Hepatocyte (in vitro differentiated cells): ENCODE data around the gene SERPINB2. TPM values are rescaled to one million over a fixed set of nuclear protein-coding genes. Genes with fewer than 3 reads are reported as not detected.
A peak's percentile ranks its signal among the peaks of the same experiment; 100 is the strongest.

Experiments
- DNase-seq: peaks from one replicate; pipeline ENCODE4 v3.0.0-alpha.2; 2016; ENCODE audit warnings: low spot score
- H2AFZ ChIP-seq: fragments of 200-600 bp; sonication (generic); 2 replicates; pipeline ENCODE4 v1.6.0; 2016; ENCODE audit warnings: antibody characterized with exemption, mild to moderate bottlenecking
- H3K27ac ChIP-seq: fragments of 200-600 bp; sonication (generic); 2 replicates; pipeline ENCODE4 v1.5.1; 2016; ENCODE audit warnings: mild to moderate bottlenecking
- H3K27me3 ChIP-seq: fragments of 200-600 bp; sonication (generic); 2 replicates; pipeline ENCODE4 v1.6.1; 2016
- H3K36me3 ChIP-seq: fragments of 200-600 bp; sonication (generic); replicated peaks from 2 replicates; pipeline ENCODE4 v1.5.1; 2016; ENCODE audit warnings: low read depth; ENCODE audit not compliant: insufficient read depth
- H3K4me1 ChIP-seq: fragments of 200-600 bp; sonication (generic); 2 replicates; pipeline ENCODE4 v1.5.1; 2016; ENCODE audit warnings: mild to moderate bottlenecking, moderate library complexity; ENCODE audit not compliant: insufficient read depth
- H3K4me2 ChIP-seq: fragments of 200-600 bp; sonication (generic); 2 replicates; pipeline ENCODE4 v1.6.0; 2016
- H3K4me3 ChIP-seq: fragments of 200-600 bp; sonication (generic); 2 replicates; pipeline ENCODE4 v1.5.1; 2016; ENCODE audit warnings: mild to moderate bottlenecking
- H3K79me2 ChIP-seq: fragments of 200-600 bp; sonication (generic); 2 replicates; pipeline ENCODE4 v1.6.0; 2017; ENCODE audit warnings: mild to moderate bottlenecking
- H3K9me2 ChIP-seq: fragments of 200-600 bp; sonication (generic); replicated peaks from 2 replicates; pipeline ENCODE4 v1.6.0; 2017; ENCODE audit warnings: mild to moderate bottlenecking; ENCODE audit not compliant: insufficient read depth
- H3K9me3 ChIP-seq: fragments of 200-600 bp; sonication (generic); 2 replicates; pipeline ENCODE4 v1.5.1; 2016; ENCODE audit warnings: low read depth, mild to moderate bottlenecking
- H4K20me1 ChIP-seq: fragments of 200-600 bp; sonication (generic); 2 replicates; pipeline ENCODE4 v1.6.0; 2016; ENCODE audit warnings: mild to moderate bottlenecking; ENCODE audit not compliant: insufficient read depth, poor library complexity, severe bottlenecking
- CTCF ChIP-seq: fragments of 200-600 bp; sonication (generic); IDR thresholded peaks from 2 replicates; pipeline ENCODE4 v1.5.1; 2016; ENCODE audit warnings: antibody characterized with exemption, mild to moderate bottlenecking; ENCODE audit not compliant: poor library complexity
- EZH2 ChIP-seq: fragments of 200-600 bp; sonication (generic); IDR thresholded peaks from 2 replicates; pipeline ENCODE4 v1.6.1; 2016; ENCODE audit warnings: antibody characterized with exemption, mild to moderate bottlenecking, borderline replicate concordance
- EZH2phosphoT487 ChIP-seq: fragments of 200-600 bp; sonication (generic); IDR thresholded peaks from one replicate; pipeline ENCODE4 v1.6.1; 2018; ENCODE audit warnings: antibody characterized with exemption, mild to moderate bottlenecking, low read depth, moderate library complexity; ENCODE audit not compliant: unreplicated experiment, severe bottlenecking
- WGBS: methylation state at CpG from one replicate; pipeline ENCODE4 v1.1.6; 2016; ENCODE audit warnings: low lambda C conversion rate; ENCODE audit errors: missing lambda C conversion rate; 5-methylcytosine and 5-hydroxymethylcytosine counted together
- polyA plus RNA-seq: library from polyadenylated mRNA; unstranded; fragments of >200 nt; fragmentation: Nextera tagmentation; extraction: Ambion mirVana; gene quantifications from 2 replicates; pipeline ENCODE4 v1.2.1, GENCODE V29; 2016
- total RNA-seq: library from RNA; depleted of rRNA; stranded (reverse); fragments of >200 nt; gene quantifications from 2 replicates; pipeline ENCODE4 v1.2.3, GENCODE V29; 2014

The SERPINB2 gene
- total and polyA plus RNA-seq, 2 experiments from 2014 or later = 0.86 to 1.9 TPM

- TF ChIP-seq EZH2phosphoT487 = no peak
- TF ChIP-seq CTCF = no peak
- Histone ChIP-seq H2AFZ (no peak overlapping the region), H3K27ac (no peak overlapping the region), H3K4me1 (no peaks in the 10 kb centered on the region), H3K27me3 (no peaks in the 10 kb centered on the region), H3K9me2 (no peaks in the 10 kb centered on the region), H3K79me2 (no peaks in the 10 kb centered on the region), H3K4me2 (no peak overlapping the region), H4K20me1 (no peaks in the 10 kb centered on the region), H3K9me3 (peaks cover 5% of the 10 kb centered on the region), H3K4me3 (no peak overlapping the region), H3K36me3 (no peaks in the 10 kb centered on the region)
- DNase-seq = no peak
- 89% methylated on average over 3 of the region's 3 CpGs for WGBS
Measured at GRCh38 chr18:63947051-63947790, 59.7 kb downstream of the SERPINB2 start.

- 4% methylated on average over 30 of the region's 35 CpGs for WGBS
Measured at GRCh38 chr18:63949068-63949737, 61.7 kb downstream of the SERPINB2 start, which contains the start of gene HMSD. TSS of gene HMSD (plus strand) at chr18:63949301. CDS start at chr18:63953456, 4,155 bp downstream.

GRCh38 chr18:63951302-63951705, 63.8 kb downstream of the SERPINB2 start:
- no peaks in the 10 kb centered on the region for H4K20me1 ChIP-seq
- WGBS = 90% methylated on average over 4 of the region's 4 CpGs
- no peak overlapping the region for H2AFZ ChIP-seq
- H3K27ac ChIP-seq = no peak overlapping the region
- no peaks in the 10 kb centered on the region for H3K36me3 ChIP-seq
- no peaks in the 10 kb centered on the region for H3K4me1 ChIP-seq
- no peak for TF ChIP-seq EZH2
- no peaks in the 10 kb centered on the region for H3K9me2 ChIP-seq
- no peak for DNase-seq
- H3K4me3 ChIP-seq = no peak overlapping the region
- H3K9me3 ChIP-seq = no peaks in the 10 kb centered on the region
- H3K4me2 ChIP-seq = no peak overlapping the region
- no peaks in the 10 kb centered on the region for H3K27me3 ChIP-seq
- no peaks in the 10 kb centered on the region for H3K79me2 ChIP-seq

More at GRCh38 chr18:63949068-63949737, 61.7 kb downstream of the SERPINB2 start, which contains the start of gene HMSD:
- no peaks in the 10 kb centered on the region for H3K9me2 ChIP-seq
- H3K79me2 ChIP-seq = no peaks in the 10 kb centered on the region
- H3K4me3 ChIP-seq = no peak within 1 kb of the TSS
- H3K4me1 ChIP-seq = no peaks in the 10 kb centered on the region
- H3K9me3 ChIP-seq = peaks cover 5% of the 10 kb centered on the region
- no peaks in the 10 kb centered on the region for H4K20me1 ChIP-seq
- peak; percentile 72 for DNase-seq
- H3K4me2 ChIP-seq = peak within 1 kb of the TSS; percentile 83
- no peaks in the 10 kb centered on the region for H3K27me3 ChIP-seq
- H3K27ac ChIP-seq = no peak within 1 kb of the TSS
- TF ChIP-seq CTCF (peak; percentile 41), EZH2 (peak; percentile 69), EZH2phosphoT487 (no peak)
- peak within 1 kb of the TSS; percentile 68 for H2AFZ ChIP-seq
- no peaks in the 10 kb centered on the region for H3K36me3 ChIP-seq

Other genes with a start within 250 kb of the SERPINB2 start
- gene SERPINB4, start 243.4 kb upstream of the SERPINB2 start, total RNA-seq = not detected in 2 replicates
- gene SERPINB4, start 243.4 kb upstream of the SERPINB2 start, polyA plus RNA-seq = not detected in 2 replicates
- 0.17 TPM in 1 of 2 replicates, not detected in the other for gene SERPINB3, start 225.8 kb upstream of the SERPINB2 start, total RNA-seq
- not detected in 2 replicates for gene SERPINB3, start 225.8 kb upstream of the SERPINB2 start, polyA plus RNA-seq
- not detected in 2 replicates for gene SERPINB11, start 184.7 kb upstream of the SERPINB2 start, total RNA-seq
- not detected in 2 replicates for gene SERPINB11, start 184.7 kb upstream of the SERPINB2 start, polyA plus RNA-seq
- 0.10 and 0.36 TPM in 2 replicates for gene SERPINB7, start 112.3 kb upstream of the SERPINB2 start, total RNA-seq
- gene SERPINB7, start 112.3 kb upstream of the SERPINB2 start, polyA plus RNA-seq = 0.77 and 1.9 TPM in 2 replicates
- 0.93 TPM in 1 of 2 replicates, not detected in the other for gene SERPINB10, start 20.3 kb downstream of the SERPINB2 start, total RNA-seq
- gene SERPINB10, start 20.3 kb downstream of the SERPINB2 start, polyA plus RNA-seq = not detected in 2 replicates
- gene HMSD, start 61.6 kb downstream of the SERPINB2 start, total RNA-seq = 0.10 TPM in 1 of 2 replicates, not detected in the other
- gene HMSD, start 61.6 kb downstream of the SERPINB2 start, polyA plus RNA-seq = 0.51 TPM in 1 of 2 replicates, not detected in the other
- gene SERPINB8, start 82.4 kb downstream of the SERPINB2 start, total RNA-seq = 9.3 and 10.9 TPM in 2 replicates
- gene SERPINB8, start 82.4 kb downstream of the SERPINB2 start, polyA plus RNA-seq = 14.7 and 16.7 TPM in 2 replicates